ENCODE results near the gene ACYP1.

GRCh38 chr14:75005357-75005756 is 58.5 kb downstream of the ACYP1 start:
- TF ChIP-seq CTCF (conservative IDR thresholded peaks at IDR 0.05; ENCODE audit: low read depth, low read length): no peak
- TF ChIP-seq EZH2 (IDR thresholded peaks at IDR 0.05; ENCODE audit: borderline replicate concordance, low read depth, low read length, poor library complexity, severe bottlenecking): no peak

Data from A673 (cell line).